Lower lobe of right lung (tissue), 2 donors: ENCODE data around the gene RAB19. TPM values are rescaled to one million over a fixed set of nuclear protein-coding genes. Genes with fewer than 3 reads are reported as not detected.

ENCODE experiments used
- ATAC-seq, 2 donors: fragments of 200-7000 bp; cut with Tn5 transposase; one replicate each; pipeline ENCODE4 v1.9.1; 2020 to 2022; ENCODE audit warnings: mild to moderate bottlenecking in 2 of 2, moderate library complexity in 2 of 2
- DNase-seq: peaks from one replicate; pipeline ENCODE4 v3.0.0-alpha.2; 2020
- H3K27ac ChIP-seq: fragments of 200-600 bp; one replicate; pipeline ENCODE4 v1.8.0; 2022
- H3K27me3 ChIP-seq: fragments of 200-600 bp; one replicate; pipeline ENCODE4 v1.8.0; 2022; ENCODE audit warnings: low read depth
- H3K36me3 ChIP-seq: fragments of 200-600 bp; one replicate; pipeline ENCODE4 v1.8.0; 2022; ENCODE audit warnings: mild to moderate bottlenecking
- H3K4me1 ChIP-seq: fragments of 200-600 bp; one replicate; pipeline ENCODE4 v1.8.0; 2022
- H3K4me3 ChIP-seq: fragments of 200-600 bp; one replicate; pipeline ENCODE4 v1.8.0; 2022; ENCODE audit warnings: mild to moderate bottlenecking
- H3K9me3 ChIP-seq: fragments of 200-600 bp; one replicate; pipeline ENCODE4 v1.8.0; 2022
- CTCF ChIP-seq: fragments of 200-600 bp; IDR thresholded peaks from one replicate; pipeline ENCODE4 v1.8.0; 2022; ENCODE audit warnings: antibody characterized with exemption, mild to moderate bottlenecking
- intact Hi-C: fragments of 100-400 bp; cut with DNase I; formaldehyde crosslinking; loops from one replicate; pipeline ENCODE4 v1.11.0; 2022
- total RNA-seq: library from RNA; stranded (reverse); fragmentation: NEBNext Ultra II Directional; extraction: Animal tissue kit (Norgen Biotek cat#: 25700); gene quantifications from one replicate; pipeline ENCODE4 v1.2.1, GENCODE V29; 2021
- donor health status: DM: no; HTN: yes; CAD: no; lungs with severe emphysema.

Gene RAB19
- total RNA-seq, 1 donor from 2014 or later, result 1.7 TPM

- no peaks in the 10 kb centered on the region for H3K27me3 ChIP-seq
- intact Hi-C loops, result no loop called here
- H3K9me3 ChIP-seq, result no peaks in the 10 kb centered on the region
- H3K4me3 ChIP-seq, result no peak overlapping the region
- no peak for TF ChIP-seq CTCF
- peaks cover 9% of the 10 kb centered on the region for H3K4me1 ChIP-seq
- ATAC-seq (no peak), DNase-seq (no peak)
- H3K36me3 ChIP-seq, result peaks cover 23% of the 10 kb centered on the region
- no peak overlapping the region for H3K27ac ChIP-seq
Observed at GRCh38 chr7:140384894-140385545, 18.8 kb upstream of the RAB19 start.

GRCh38 chr7:140389445-140389844 lies 14.4 kb upstream of the RAB19 start:
- TF ChIP-seq CTCF, result no peak
- Histone ChIP-seq H3K9me3 (no peaks in the 10 kb centered on the region), H3K4me1 (peaks cover 19% of the 10 kb centered on the region), H3K4me3 (no peak overlapping the region), H3K27me3 (no peaks in the 10 kb centered on the region), H3K27ac (no peak overlapping the region), H3K36me3 (no peaks in the 10 kb centered on the region)
- DNase-seq, result no peak
- ATAC-seq, result no peak
- intact Hi-C loops, result no loop called here

GRCh38 chr7:140390034-140390433 lies 13.8 kb upstream of the RAB19 start:
- no peaks in the 10 kb centered on the region for H3K36me3 ChIP-seq
- peaks cover 19% of the 10 kb centered on the region for H3K4me1 ChIP-seq
- TF ChIP-seq CTCF, result no peak
- ATAC-seq, result peak in 1 of 2 donors; percentile 21
- no peak overlapping the region for H3K27ac ChIP-seq
- intact Hi-C loops, result no loop called here
- no peaks in the 10 kb centered on the region for H3K9me3 ChIP-seq
- no peak for DNase-seq
- H3K27me3 ChIP-seq, result no peaks in the 10 kb centered on the region
- H3K4me3 ChIP-seq, result no peak overlapping the region

- ATAC-seq, result peak; percentile 57 to 59
Observed at GRCh38 chr7:140390466-140391190, 13.2 kb upstream of the RAB19 start.

GRCh38 chr7:140391634-140392033 lies 12.2 kb upstream of the RAB19 start:
- no peaks in the 10 kb centered on the region for H3K36me3 ChIP-seq
- TF ChIP-seq CTCF, result no peak
- no peaks in the 10 kb centered on the region for H3K9me3 ChIP-seq
- no peaks in the 10 kb centered on the region for H3K27me3 ChIP-seq
- no peak overlapping the region for H3K4me3 ChIP-seq
- ATAC-seq (no peak), DNase-seq (no peak)
- peaks cover 20% of the 10 kb centered on the region for H3K4me1 ChIP-seq
- intact Hi-C loops, result no loop called here
- H3K27ac ChIP-seq, result no peak overlapping the region

More at GRCh38 chr7:140390466-140391190, 13.2 kb upstream of the RAB19 start:
- no peak for TF ChIP-seq CTCF
- Histone ChIP-seq H3K9me3 (no peaks in the 10 kb centered on the region), H3K36me3 (no peaks in the 10 kb centered on the region), H3K27ac (no peak overlapping the region), H3K4me1 (peaks cover 15% of the 10 kb centered on the region), H3K4me3 (no peak overlapping the region), H3K27me3 (no peaks in the 10 kb centered on the region)
- no peak for DNase-seq
- intact Hi-C loops, result no loop called here
